ENCODE results near the gene NAA20.

The NAA20 gene

GRCh38 chr20:20020908-20021307, 3.7 kb downstream of the NAA20 start:
- H3K9ac ChIP-seq = no peak overlapping the region
- H3K27me3 ChIP-seq (ENCODE audit: control insufficient read depth, insufficient read depth, low read length) = no peaks in the 10 kb centered on the region
- no peak overlapping the region for H3K4me2 ChIP-seq (ENCODE audit: low read length)
- H3K36me3 ChIP-seq (ENCODE audit: control insufficient read depth, insufficient read depth, low read length) = no peaks in the 10 kb centered on the region
- peaks cover 44% of the 10 kb centered on the region for H3K79me2 ChIP-seq
- no peak overlapping the region for H3K27ac ChIP-seq
- peaks cover 10% of the 10 kb centered on the region for H3K4me1 ChIP-seq
- no peak for TF ChIP-seq CTCF (IDR thresholded peaks at IDR 0.05)
- no peak overlapping the region for H3K4me3 ChIP-seq (ENCODE audit: low read depth, low read length)
- no peaks in the 10 kb centered on the region for H3K9me3 ChIP-seq (ENCODE audit: control insufficient read depth, low read length)
- no peak overlapping the region for H2AFZ ChIP-seq

- H3K27ac ChIP-seq = no peak overlapping the region
- H3K27me3 ChIP-seq (ENCODE audit: control insufficient read depth, insufficient read depth, low read length) = no peaks in the 10 kb centered on the region
- H3K4me3 ChIP-seq (ENCODE audit: low read depth, low read length) = no peak overlapping the region
- H3K36me3 ChIP-seq (ENCODE audit: control insufficient read depth, insufficient read depth, low read length) = no peaks in the 10 kb centered on the region
- no peaks in the 10 kb centered on the region for H3K9me3 ChIP-seq (ENCODE audit: control insufficient read depth, low read length)
- H3K79me2 ChIP-seq = peaks cover 42% of the 10 kb centered on the region
- TF ChIP-seq CTCF (IDR thresholded peaks at IDR 0.05) = no peak
- H3K4me1 ChIP-seq = peaks cover 10% of the 10 kb centered on the region
- no peak overlapping the region for H3K4me2 ChIP-seq (ENCODE audit: low read length)
- H3K9ac ChIP-seq = no peak overlapping the region
- no peak overlapping the region for H2AFZ ChIP-seq
Measured at GRCh38 chr20:20021835-20022234, 4.7 kb downstream of the NAA20 start.

- Histone ChIP-seq H2AFZ (no peak overlapping the region), H3K27ac (no peak overlapping the region), H3K9me3 (ENCODE audit: control insufficient read depth, low read length) (no peaks in the 10 kb centered on the region), H3K4me3 (ENCODE audit: low read depth, low read length) (no peak overlapping the region), H3K27me3 (ENCODE audit: control insufficient read depth, insufficient read depth, low read length) (no peaks in the 10 kb centered on the region), H3K36me3 (ENCODE audit: control insufficient read depth, insufficient read depth, low read length) (no peaks in the 10 kb centered on the region), H3K79me2 (peaks cover 37% of the 10 kb centered on the region), H3K9ac (no peak overlapping the region), H3K4me1 (peaks cover 10% of the 10 kb centered on the region), H3K4me2 (ENCODE audit: low read length) (no peak overlapping the region)
- TF ChIP-seq CTCF (IDR thresholded peaks at IDR 0.05) = no peak
Measured at GRCh38 chr20:20022498-20022897, 5.3 kb downstream of the NAA20 start.

GRCh38 chr20:20023395-20023794, 6.2 kb downstream of the NAA20 start:
- Histone ChIP-seq H3K4me1 (peaks cover 7% of the 10 kb centered on the region), H3K27ac (no peak overlapping the region), H3K9me3 (ENCODE audit: control insufficient read depth, low read length) (no peaks in the 10 kb centered on the region), H2AFZ (no peak overlapping the region), H3K9ac (no peak overlapping the region), H3K4me3 (ENCODE audit: low read depth, low read length) (no peak overlapping the region), H3K27me3 (ENCODE audit: control insufficient read depth, insufficient read depth, low read length) (no peaks in the 10 kb centered on the region), H3K79me2 (peaks cover 30% of the 10 kb centered on the region), H3K4me2 (ENCODE audit: low read length) (no peak overlapping the region), H3K36me3 (ENCODE audit: control insufficient read depth, insufficient read depth, low read length) (no peaks in the 10 kb centered on the region)
- no peak for TF ChIP-seq CTCF (IDR thresholded peaks at IDR 0.05)

- Histone ChIP-seq H3K27ac (no peak overlapping the region), H3K9ac (no peak overlapping the region), H2AFZ (no peak overlapping the region), H3K4me3 (ENCODE audit: low read depth, low read length) (no peak overlapping the region), H3K4me2 (ENCODE audit: low read length) (no peak overlapping the region), H3K9me3 (ENCODE audit: control insufficient read depth, low read length) (no peaks in the 10 kb centered on the region), H3K4me1 (no peaks in the 10 kb centered on the region), H3K27me3 (ENCODE audit: control insufficient read depth, insufficient read depth, low read length) (no peaks in the 10 kb centered on the region), H3K36me3 (ENCODE audit: control insufficient read depth, insufficient read depth, low read length) (no peaks in the 10 kb centered on the region), H3K79me2 (peaks cover 15% of the 10 kb centered on the region)
- TF ChIP-seq CTCF (IDR thresholded peaks at IDR 0.05) = no peak
Measured at GRCh38 chr20:20024942-20025341, 7.8 kb downstream of the NAA20 start.
